Fibroblast of skin of left biceps (primary cell): ENCODE measurements around the gene KCNT2.

Source experiments
- DNase-seq, 2 experiments: peaks; one replicate each; pipeline ENCODE4 v3.0.0-alpha.2; 2013; ENCODE audit warnings: low read depth in 2 of 2

KCNT2 gene

GRCh38 chr1:196450143-196451095, 157.8 kb downstream of the KCNT2 start:
- DNase-seq: no peak

- no peak for DNase-seq
Measured at GRCh38 chr1:196449460-196449859, 158.8 kb downstream of the KCNT2 start.

DNA sequence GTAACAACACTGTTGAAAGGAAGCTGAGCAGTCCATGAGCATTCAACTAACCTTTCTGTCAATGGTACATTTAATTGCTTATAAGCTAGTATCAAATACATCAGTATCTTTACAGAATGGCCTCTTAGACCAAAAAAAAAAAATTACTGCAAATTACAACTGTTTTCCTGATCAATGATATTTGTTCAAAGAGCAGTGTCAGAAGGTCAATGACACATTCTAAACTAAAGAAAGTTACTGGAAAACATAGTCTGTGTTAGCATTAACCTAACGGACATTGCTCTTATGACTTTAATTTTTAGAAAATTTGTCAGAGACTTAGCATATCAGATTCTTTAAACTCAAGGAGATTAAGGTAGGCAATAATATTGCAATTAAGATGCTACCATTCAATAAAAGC, 162.5 kb downstream of the KCNT2 start:
- no peak for DNase-seq

GRCh38 chr1:196444634-196445033, 163.6 kb downstream of the KCNT2 start:
- DNase-seq: no peak

- no peak for DNase-seq
Measured at GRCh38 chr1:196442366-196442765, 165.9 kb downstream of the KCNT2 start.

DNA sequence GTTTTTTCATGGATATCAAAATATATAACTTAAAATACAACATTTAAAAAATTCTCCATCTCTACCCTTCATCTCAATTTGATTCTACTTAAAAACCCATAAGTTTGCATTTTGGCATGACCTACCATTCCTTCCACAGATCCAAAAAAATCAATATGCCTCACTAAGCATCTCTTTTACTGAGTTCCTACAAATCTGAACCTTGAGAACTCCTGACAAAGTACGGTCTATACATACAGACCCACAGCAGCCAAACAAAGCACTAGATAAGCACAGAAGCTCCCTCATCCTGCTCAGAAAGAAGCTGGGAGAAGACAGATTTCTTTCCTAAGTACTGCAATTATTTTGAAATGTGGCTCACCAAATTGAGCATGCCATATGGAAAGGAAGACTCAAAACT, 167.5 kb downstream of the KCNT2 start:
- DNase-seq: no peak

GRCh38 chr1:196438329-196438728, 169.9 kb downstream of the KCNT2 start:
- no peak for DNase-seq

- no peak for DNase-seq
Measured at GRCh38 chr1:196437671-196438070, 170.6 kb downstream of the KCNT2 start.

- no peak for DNase-seq
Measured at GRCh38 chr1:196433000-196433399, 175.2 kb downstream of the KCNT2 start.

GRCh38 chr1:196427976-196428734, 180.1 kb downstream of the KCNT2 start:
- DNase-seq: no peak

DNA sequence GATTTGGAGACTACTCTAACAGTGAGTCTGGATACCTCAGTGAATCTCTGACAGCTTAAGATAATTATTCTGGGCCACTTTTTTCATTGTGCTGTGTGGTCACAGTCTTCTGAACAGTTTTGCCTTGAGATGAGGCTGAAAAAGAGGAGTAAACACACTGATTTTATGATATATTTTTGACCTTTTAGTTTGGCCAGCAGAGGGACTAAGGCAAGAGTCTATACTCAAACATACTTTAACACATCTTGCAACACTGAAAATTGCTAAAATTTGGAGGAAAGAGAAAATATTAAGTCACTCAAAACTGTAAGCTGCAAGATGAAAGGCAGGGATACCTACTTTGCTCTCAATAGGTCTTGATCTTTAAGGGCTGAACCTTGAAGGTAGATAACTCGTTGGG, 182.7 kb downstream of the KCNT2 start:
- DNase-seq: no peak

DNA sequence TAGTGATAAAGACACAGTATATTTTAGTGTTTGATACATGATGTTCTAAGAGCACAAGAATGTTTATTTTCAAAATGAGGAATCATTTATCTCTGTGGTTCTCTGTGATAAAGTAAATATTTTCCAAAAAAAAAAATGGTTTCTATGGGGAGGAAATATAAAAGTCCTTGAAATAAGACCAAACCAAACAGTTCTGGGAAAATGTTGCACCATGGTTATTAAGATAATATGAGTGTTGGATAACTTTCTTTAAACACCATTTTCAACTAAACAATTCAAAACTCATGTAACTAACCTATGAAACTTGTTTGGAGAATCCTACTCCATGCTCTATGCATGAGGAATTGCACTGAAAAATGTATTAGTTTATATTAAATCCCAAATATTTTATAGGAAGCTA, 184.6 kb downstream of the KCNT2 start:
- no peak for DNase-seq

DNA sequence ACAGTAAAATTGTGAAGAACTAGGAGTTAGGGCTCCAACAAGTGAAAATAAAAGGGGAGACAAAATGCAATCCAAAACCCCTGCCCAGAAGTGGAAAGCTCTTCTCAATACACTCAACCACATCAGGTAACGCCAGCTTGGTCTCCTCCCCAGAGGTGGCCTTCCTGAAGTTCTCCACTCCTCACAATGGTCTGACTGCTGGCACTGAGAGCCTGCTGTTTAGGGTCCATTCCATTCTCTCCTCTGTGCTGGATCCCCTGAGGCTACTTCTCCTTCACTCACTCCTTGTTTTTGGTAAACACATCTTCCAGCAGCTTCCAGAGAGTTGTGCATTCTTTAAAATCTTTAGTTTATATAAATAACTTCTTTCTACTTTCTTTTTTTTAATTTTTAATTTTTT, 189.5 kb downstream of the KCNT2 start:
- DNase-seq: no peak

DNA sequence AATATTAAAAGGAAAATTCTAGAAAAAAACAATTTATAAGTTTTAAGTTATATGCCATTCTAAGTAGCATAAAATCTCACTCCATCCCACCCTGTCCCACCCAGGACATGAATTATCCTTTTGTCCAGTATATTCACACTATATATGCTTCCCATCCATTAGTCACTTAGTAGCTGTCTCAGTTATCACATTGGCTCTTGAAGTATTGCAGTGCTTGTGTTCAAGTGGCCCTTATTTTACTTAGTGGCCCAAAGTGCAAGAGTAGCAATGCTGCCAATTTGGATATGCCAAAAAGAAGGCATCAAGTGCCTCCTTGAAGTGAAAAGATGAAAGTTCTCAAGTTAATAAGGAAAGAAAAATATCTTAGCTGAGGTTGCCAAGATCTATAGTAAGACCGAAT, 192.3 kb downstream of the KCNT2 start:
- DNase-seq: no peak

DNA sequence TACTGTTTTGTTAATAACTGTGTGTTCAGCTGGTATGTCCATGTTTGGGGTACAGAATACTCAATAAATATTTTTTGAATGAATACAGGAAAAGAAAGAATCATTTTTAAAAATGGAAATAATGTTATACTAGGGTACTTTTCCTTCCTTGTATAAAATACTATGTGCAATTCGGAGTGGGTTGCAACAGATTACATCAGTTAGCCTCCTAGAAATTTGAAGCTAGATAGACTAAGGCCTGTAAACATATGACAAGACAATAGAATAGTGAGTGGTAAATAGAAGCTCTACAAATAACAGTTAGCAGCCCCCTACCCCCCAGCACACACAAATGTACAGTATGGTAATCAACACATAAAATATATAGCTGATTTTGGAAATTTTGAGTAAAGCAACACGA, 195.9 kb downstream of the KCNT2 start:
- DNase-seq: no peak

GRCh38 chr1:196410768-196411167, 197.5 kb downstream of the KCNT2 start:
- no peak for DNase-seq

DNA sequence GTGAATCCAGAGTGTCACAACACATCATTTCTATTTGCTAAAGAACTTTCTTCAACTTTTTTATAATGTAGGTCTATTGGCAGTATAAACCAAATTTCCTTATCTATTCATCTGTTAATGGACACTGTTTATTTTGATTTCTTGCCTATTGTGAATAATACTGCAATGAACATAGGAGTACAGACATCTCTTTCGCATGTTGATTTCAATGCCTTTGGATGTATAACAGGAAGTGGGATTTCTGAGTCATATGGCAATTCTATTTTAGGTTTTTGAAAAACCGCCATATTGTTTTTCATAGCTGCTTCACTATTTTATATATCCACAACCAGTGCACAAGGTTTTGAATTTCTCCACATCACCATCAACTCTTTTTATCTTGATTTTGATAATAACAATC, 198.7 kb downstream of the KCNT2 start:
- DNase-seq: no peak

GRCh38 chr1:196407358-196408051, 200.7 kb downstream of the KCNT2 start:
- DNase-seq: no peak

DNA sequence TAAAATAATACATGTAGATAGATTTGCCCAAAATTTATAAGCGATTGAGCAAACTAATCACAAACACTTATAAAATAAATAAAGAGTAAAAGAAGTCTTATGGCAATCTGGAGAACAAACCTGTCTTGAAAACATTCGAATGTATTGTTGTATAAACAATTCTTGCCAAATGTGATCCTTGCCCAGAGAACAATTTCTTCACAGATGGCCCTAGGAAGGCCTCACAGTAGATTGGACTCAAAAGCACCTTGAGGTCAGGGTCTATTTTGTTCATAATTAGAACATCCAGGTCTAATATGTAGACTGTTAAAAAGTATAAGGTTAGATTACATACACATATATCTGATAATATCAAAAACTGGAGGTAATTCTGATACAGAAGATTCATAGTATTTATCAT, 202.4 kb downstream of the KCNT2 start:
- no peak for DNase-seq

DNA sequence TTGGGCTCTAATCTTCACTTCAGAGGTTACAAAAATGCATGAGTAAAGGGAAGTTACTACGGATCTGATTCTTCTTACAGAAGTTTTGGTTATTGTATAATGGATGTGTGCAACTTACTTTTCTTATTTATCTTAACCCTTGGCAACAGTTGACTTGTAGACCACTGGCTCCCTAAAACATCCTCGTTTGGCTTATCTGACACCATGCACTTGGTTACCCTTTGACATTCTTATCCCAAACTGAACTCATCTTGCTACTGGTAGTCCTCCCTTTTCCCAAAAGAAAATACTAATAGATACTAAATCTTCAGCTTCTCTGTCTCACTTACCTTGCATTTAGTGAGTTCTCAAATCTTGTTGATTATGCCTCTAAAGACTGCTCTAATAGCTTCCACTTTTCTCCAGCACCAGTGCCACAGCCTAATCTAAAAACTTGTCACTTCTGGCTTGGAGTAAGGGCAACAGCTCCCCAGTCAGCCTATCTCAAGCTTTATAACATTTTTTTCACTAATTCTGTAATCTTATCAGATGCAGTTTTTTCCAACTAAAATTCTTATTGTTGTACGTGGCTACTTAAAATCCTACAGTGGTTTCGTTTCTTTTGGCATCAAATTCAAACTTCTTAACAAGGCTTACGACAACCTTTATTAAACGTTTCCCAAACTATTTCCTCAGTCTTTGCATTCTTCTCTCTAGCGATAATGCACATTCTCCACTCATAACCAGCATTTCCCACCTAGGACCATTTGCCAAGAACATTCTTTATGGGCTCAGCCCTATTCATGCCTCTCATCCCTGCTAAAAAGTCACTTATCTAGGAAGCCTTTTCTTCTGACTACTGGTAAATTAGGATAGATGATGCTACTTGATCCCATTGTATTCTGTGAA, 204.2 kb downstream of the KCNT2 start:
- DNase-seq: no peak

GRCh38 chr1:196401891-196402290, 206.3 kb downstream of the KCNT2 start:
- no peak for DNase-seq
